IPS-18a (cell line): Measurements from ENCODE around the gene HNRNPR.
"Not testable (repeated sequence)": the region's sequence is repeated elsewhere in the genome, so short reads cannot be mapped to it uniquely, and the experiment has no call there.

ENCODE experiments used
- H3K27ac ChIP-seq: one replicate; pipeline ENCODE4 v1.5.1; 2013; ENCODE audit warnings: low read length
- H3K27me3 ChIP-seq: one replicate; pipeline ENCODE4 v1.6.1; 2013; ENCODE audit warnings: mild to moderate bottlenecking, low read length; ENCODE audit not compliant: control insufficient read depth, insufficient read depth
- H3K36me3 ChIP-seq: one replicate; pipeline ENCODE4 v1.6.1; 2013; ENCODE audit warnings: low read depth, low read length; ENCODE audit not compliant: control insufficient read depth
- H3K4me1 ChIP-seq: one replicate; pipeline ENCODE4 v1.6.1; 2013; ENCODE audit warnings: low read depth, low read length; ENCODE audit not compliant: control insufficient read depth
- H3K4me3 ChIP-seq: one replicate; pipeline ENCODE4 v1.5.1; 2013; ENCODE audit warnings: low read length
- H3K9ac ChIP-seq: one replicate; pipeline ENCODE4 v1.6.1; 2013; ENCODE audit warnings: mild to moderate bottlenecking, low read length, moderate library complexity
- H3K9me3 ChIP-seq: one replicate; pipeline ENCODE4 v1.6.1; 2013; ENCODE audit warnings: low read depth, low read length; ENCODE audit not compliant: control insufficient read depth

The HNRNPR gene

DNA sequence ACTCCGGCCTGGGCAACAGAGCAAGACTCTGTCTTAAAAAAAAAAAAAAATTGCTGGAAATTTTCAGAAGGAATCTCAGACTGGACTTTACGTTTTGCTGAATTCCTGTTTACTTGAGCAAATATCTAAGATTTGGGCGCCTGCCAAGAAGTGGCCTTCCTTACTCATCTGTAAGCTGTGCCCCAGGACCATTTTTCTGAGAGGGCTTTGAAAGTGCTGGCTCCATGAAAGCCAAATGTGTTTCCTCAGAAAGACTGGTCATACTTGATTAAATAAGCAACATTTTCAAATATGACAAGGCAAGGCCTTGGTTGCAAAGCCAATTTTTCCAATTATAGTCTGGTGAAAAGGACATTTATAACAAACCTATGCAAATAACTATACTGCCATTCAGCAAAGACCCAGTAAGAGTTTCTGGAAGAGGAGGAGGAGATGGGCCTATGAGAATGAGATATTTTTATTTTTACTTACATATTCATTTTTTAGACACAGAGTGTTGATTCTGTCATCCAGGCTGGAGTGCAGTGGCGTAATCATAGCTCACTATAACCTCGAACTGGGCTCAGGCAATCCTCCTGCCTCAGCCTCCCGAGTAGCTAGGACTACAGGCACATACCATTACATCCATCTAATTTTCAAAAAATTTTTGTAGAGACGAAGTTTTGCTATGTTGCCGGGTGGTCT, 70.5 kb downstream of the HNRNPR start:
- H3K27me3 ChIP-seq = no peaks in the 10 kb centered on the region
- no peaks in the 10 kb centered on the region for H3K36me3 ChIP-seq
- H3K9ac ChIP-seq = no peak overlapping the region
- no peak overlapping the region for H3K27ac ChIP-seq
- H3K4me1 ChIP-seq = no peaks in the 10 kb centered on the region
- H3K9me3 ChIP-seq = no peaks in the 10 kb centered on the region
- H3K4me3 ChIP-seq = no peak overlapping the region

DNA sequence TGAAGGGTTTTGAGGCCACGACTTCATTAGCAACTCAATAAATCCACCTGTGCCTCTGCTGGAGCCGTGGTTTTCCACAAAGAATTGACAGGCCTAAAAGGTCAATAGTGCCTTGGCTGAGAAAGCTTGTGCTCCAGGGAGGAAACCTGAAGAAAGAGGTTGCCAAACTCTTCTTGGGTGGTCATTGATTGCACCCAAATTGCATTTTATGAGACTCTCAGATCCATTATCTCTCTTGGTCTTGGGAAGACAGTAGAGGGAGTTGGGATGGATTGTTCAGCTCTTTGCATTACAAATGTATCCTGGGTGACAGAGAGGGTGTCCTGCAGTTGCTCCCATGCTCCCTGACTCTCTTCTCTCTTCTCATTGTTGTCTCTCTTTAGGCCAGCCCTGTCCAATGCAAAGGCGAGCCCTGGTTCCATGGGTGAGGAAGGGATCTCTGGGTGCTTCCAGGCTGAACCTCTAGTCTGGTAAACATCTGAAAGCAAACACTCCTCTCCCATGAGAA, 80.7 kb downstream of the HNRNPR start:
- Histone ChIP-seq H3K4me3 (peak overlapping the region; percentile 17), H3K27ac (peak overlapping the region; percentile 22), H3K9ac (no peak overlapping the region), H3K27me3 (no peaks in the 10 kb centered on the region), H3K9me3 (no peaks in the 10 kb centered on the region), H3K4me1 (peaks cover 28% of the 10 kb centered on the region), H3K36me3 (no peaks in the 10 kb centered on the region)

DNA sequence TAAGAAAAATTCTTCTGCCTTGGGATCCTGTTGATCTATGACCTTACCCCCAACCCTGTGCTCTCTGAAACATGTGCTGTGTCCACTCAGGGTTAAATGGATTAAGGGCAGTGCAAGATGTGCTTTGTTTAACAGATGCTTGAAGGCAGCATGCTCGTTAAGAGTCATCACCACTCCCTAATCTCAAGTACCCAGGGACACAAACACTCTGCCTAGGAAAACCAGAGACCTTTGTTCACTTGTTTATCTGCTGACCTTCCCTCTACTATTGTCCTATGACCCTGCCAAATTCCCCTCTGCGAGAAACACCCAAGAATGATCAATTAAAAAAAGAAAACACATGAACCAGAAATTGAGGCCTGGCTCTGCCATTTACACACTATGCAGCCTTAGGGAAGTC, 86.0 kb downstream of the HNRNPR start:
- not testable (repeated sequence) for H3K27me3 ChIP-seq, H3K27ac ChIP-seq, H3K36me3 ChIP-seq, H3K9ac ChIP-seq, H3K4me3 ChIP-seq, H3K4me1 ChIP-seq, H3K9me3 ChIP-seq

DNA sequence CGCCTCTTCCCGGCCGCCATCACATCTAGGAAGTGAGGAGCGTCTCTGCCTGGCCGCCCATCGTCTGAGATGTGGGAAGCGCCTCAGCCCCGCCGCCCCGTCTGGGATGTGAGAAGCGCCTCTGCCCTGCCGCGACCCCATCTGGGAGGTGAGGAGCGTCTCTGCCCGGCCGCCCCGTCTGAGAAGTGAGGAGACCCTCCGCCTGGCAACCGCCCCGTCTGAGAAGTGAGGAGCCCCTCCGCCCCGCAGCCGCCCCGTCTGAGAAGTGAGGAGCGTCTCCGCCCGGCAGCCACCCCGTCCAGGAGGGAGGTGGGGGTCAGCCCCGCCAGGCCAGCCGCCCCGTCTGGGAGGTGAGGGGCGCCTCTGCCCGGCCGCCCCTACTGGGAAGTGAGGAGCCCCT, 86.7 kb downstream of the HNRNPR start:
- not testable (repeated sequence) for H3K9me3 ChIP-seq, H3K27ac ChIP-seq, H3K4me3 ChIP-seq, H3K4me1 ChIP-seq, H3K9ac ChIP-seq, H3K36me3 ChIP-seq, H3K27me3 ChIP-seq
